Measurements from ENCODE around the gene FGF8. TPM values are rescaled to one million over a fixed set of nuclear protein-coding genes. Genes with fewer than 3 reads are reported as not detected.

Gene FGF8
- total and polyA plus RNA-seq, 2 of the 13 experiments (the other 11 are each of a cell fraction or from before 2014, with no cell fraction given) = not detected

DNA sequence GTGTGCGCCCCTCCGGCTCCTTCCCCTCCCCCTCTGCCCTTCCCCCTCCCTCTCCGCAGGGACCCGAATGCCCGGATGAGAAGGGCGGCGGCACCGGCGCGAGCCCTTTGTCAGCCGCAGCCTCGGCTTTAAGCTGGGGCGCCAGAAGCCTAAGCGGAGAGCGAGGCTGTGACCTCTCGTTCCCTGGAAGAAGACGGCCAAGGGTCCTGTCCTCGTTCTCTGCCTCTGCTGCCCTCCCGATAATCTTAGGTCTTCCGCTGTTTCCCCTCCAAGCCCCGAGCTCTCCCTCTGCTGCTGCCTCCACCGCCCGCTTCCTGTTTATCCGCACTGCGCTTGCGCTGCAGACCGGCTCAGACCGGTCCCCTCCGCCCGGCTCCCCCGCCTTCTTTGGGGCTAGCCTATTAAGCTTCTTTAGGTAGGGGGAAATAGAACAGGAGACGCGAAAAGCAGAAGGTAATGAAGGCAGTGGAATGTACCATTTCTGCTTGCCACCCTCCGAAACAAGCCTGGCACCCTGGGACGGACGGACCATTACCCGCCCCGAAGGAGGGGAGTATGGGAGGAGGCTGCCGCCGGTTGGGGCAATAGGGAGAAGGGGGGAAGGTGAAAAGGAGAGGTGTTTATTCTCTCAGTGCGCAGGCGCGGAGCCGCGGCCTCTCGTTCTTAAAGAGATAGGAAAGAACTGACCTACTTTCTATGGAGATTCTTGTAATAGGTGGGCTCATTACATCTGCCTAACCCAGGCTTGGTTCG, 42.4 kb upstream of the FGF8 start, which contains the start of gene OGA (continued):
- TF ChIP-seq ZBTB7A (CRISPR knock-in tag; IDR thresholded peaks at IDR 0.05) = no peak
- TF ChIP-seq MAFF (IDR thresholded peaks at IDR 0.05; ENCODE audit: low read depth, low read length) = no peak
- 0 out of 2 replicates have a peak, but pooled peaks have one; percentile 59 for TF ChIP-seq SMAD9 (CRISPR knock-in tag; IDR thresholded peaks at IDR 0.05)
- TF ChIP-seq PAF1 (CRISPR knock-in tag; IDR thresholded peaks at IDR 0.05) = 0 out of 2 replicates have a peak, but pooled peaks have one; percentile 57
- TF ChIP-seq ZNF256 (CRISPR knock-in tag; conservative IDR thresholded peaks at IDR 0.05) = 0 out of 2 replicates have a peak, but pooled peaks have one; percentile 69
- peak; percentile 81 for TF ChIP-seq HNRNPK (IDR thresholded peaks at IDR 0.05; ENCODE audit: low read depth, low read length, poor library complexity, severe bottlenecking)
- TF ChIP-seq ZNF253 (CRISPR knock-in tag; IDR thresholded peaks at IDR 0.05; ENCODE audit: borderline replicate concordance) = no peak
- TF ChIP-seq SALL1 (CRISPR knock-in tag; IDR thresholded peaks at IDR 0.05) = peak; percentile 50
- TF ChIP-seq KLF13 (CRISPR knock-in tag; IDR thresholded peaks at IDR 0.05) = peak; percentile 87; the same call in 1 of the 2 replicates
- TF ChIP-seq SMC3 (IDR thresholded peaks at IDR 0.05; ENCODE audit: low read length) = no peak
- 0 out of 2 replicates have a peak, but pooled peaks have one; percentile 19 for TF ChIP-seq ZBTB43 (CRISPR knock-in tag; conservative IDR thresholded peaks at IDR 0.05)
- no peak for TF ChIP-seq ZFYVE20 (CRISPR knock-in tag; IDR thresholded peaks at IDR 0.05; ENCODE audit: borderline replicate concordance, low read depth)
- TF ChIP-seq, protein P1, sequence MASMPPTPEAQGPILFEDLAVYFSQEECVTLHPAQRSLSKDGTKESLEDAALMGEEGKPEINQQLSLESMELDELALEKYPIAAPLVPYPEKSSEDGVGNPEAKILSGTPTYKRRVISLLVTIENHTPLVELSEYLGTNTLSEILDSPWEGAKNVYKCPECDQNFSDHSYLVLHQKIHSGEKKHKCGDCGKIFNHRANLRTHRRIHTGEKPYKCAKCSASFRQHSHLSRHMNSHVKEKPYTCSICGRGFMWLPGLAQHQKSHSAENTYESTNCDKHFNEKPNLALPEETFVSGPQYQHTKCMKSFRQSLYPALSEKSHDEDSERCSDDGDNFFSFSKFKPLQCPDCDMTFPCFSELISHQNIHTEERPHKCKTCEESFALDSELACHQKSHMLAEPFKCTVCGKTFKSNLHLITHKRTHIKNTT (CRISPR knock-in tag; IDR thresholded peaks at IDR 0.05) = no peak
- no peak for TF ChIP-seq ZBTB37 (CRISPR knock-in tag; IDR thresholded peaks at IDR 0.05)
- peak; percentile 85 for TF ChIP-seq THAP11 (CRISPR knock-in tag; IDR thresholded peaks at IDR 0.05)
- peak; percentile 25; the same call in 1 of the 2 replicates for TF ChIP-seq ZIK1 (CRISPR knock-in tag; IDR thresholded peaks at IDR 0.05; ENCODE audit: borderline replicate concordance, low read depth)
- no peak for TF ChIP-seq ZNF549 (CRISPR knock-in tag; IDR thresholded peaks at IDR 0.05)
- no peak; the same call in 1 of the 2 replicates for TF ChIP-seq HCFC1 (IDR thresholded peaks at IDR 0.05; ENCODE audit: low read depth, low read length)
- TF ChIP-seq CEBPB (IDR thresholded peaks at IDR 0.05; ENCODE audit: borderline replicate concordance, low read depth, low read length) = peak; percentile 64
- TF ChIP-seq ZNF180 (CRISPR knock-in tag; IDR thresholded peaks at IDR 0.05; ENCODE audit: borderline replicate concordance, low read depth) = no peak
- TF ChIP-seq ZNF572 (CRISPR knock-in tag; IDR thresholded peaks at IDR 0.05) = 0 out of 2 replicates have a peak, but pooled peaks have one; percentile 42
- no peak for TF ChIP-seq HIVEP1 (CRISPR knock-in tag; IDR thresholded peaks at IDR 0.05)
- no peak for TF ChIP-seq MTF1 (CRISPR knock-in tag; IDR thresholded peaks at IDR 0.05)
- no peak for TF ChIP-seq ZFP36 (IDR thresholded peaks at IDR 0.05; ENCODE audit: borderline replicate concordance, low read depth, low read length, partially characterized antibody)
- no peak for TF ChIP-seq ZFP41 (CRISPR knock-in tag; IDR thresholded peaks at IDR 0.05; ENCODE audit: borderline replicate concordance)
- no peak for TF ChIP-seq ZNF775 (CRISPR knock-in tag; IDR thresholded peaks at IDR 0.05; ENCODE audit: borderline replicate concordance)
